Caco-2 (cell line): ENCODE measurements around the gene CCDC201. TPM values are rescaled to one million over a fixed set of nuclear protein-coding genes. Genes with fewer than 3 reads are reported as not detected.

Source experiments
- total RNA-seq: library from RNA; stranded (reverse); gene quantifications from 2 replicates; pipeline ENCODE4 v1.2.3, GENCODE V29; 2022

Gene CCDC201
- total RNA-seq, 1 experiment from 2014 or later, result not detected

Other genes with a start within 250 kb of the CCDC201 start
- 0.23 TPM in 1 of 2 replicates, not detected in the other for gene IGFBP1, start 15.4 kb upstream of the CCDC201 start, total RNA-seq
- gene IGFBP3, start 48.2 kb upstream of the CCDC201 start, total RNA-seq, result 0.79 and 3.3 TPM in 2 replicates